NT2/D1 (cell line): ENCODE results near the gene PURA.

Experiments used
- SUZ12 ChIP-seq: IDR thresholded peaks from 2 replicates; pipeline ENCODE4 v1.6.1; 2011; ENCODE audit not compliant: insufficient read length, insufficient read depth; ENCODE audit errors: extremely low read depth
- YY1 ChIP-seq: IDR thresholded peaks from 2 replicates; pipeline ENCODE4 v1.6.1; 2011; ENCODE audit not compliant: insufficient read length, insufficient read depth
- ZNF274 ChIP-seq: IDR thresholded peaks from 2 replicates; pipeline ENCODE4 v1.6.1; 2011; ENCODE audit warnings: mild to moderate bottlenecking, low read depth, low read length

DNA sequence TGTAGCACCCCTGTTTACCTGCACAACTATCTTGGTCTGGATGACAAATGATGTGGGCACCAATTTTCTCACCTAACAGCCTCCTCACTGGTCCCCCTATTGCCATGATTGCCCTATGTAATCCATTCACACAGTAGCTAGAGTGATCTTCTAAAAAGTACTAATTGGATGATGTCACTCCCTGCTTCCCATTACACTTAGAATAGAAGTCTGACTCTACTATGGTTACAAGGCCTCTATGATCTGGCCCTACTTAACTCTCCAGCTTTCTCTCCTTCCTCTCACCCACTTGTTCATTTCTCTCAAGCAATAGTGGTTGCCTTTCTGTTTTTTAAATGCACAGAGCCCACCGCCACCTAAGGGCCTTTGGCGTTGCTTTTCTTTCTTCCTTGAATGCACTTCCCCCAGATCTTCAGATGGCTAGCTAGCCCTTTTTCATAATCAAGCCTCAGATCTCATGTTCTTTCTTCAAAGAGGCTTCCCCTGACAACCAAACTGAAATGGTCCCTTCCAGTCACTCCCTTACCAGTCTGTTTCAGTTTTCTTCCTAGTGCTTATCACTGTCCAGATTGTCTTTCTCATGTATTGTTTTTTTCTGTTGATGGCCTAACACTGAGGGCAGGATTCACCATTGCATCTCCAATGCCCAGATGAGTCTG is 20.5 kb downstream of the PURA start:
- TF ChIP-seq ZNF274 (no peak), YY1 (no peak), SUZ12 (no peak)
